ELR (cell line): ENCODE data around the gene FOXK1.

Source experiments
- DNase-seq: peaks from one replicate; pipeline ENCODE4 v3.0.0-alpha.2; 2015; ENCODE audit warnings: low read depth

FOXK1 gene

GRCh38 chr7:4722960-4723630 is 41.0 kb downstream of the FOXK1 start:
- no peak for DNase-seq

GRCh38 chr7:4724648-4725013 is 42.5 kb downstream of the FOXK1 start:
- DNase-seq, result peak; percentile 66

GRCh38 chr7:4725014-4725849 is 43.1 kb downstream of the FOXK1 start:
- DNase-seq, result peak; percentile 88

GRCh38 chr7:4725850-4726450 is 43.9 kb downstream of the FOXK1 start:
- no peak for DNase-seq

GRCh38 chr7:4726566-4726965 is 44.5 kb downstream of the FOXK1 start:
- DNase-seq, result no peak

- no peak for DNase-seq
Observed at GRCh38 chr7:4727914-4728705, 46.0 kb downstream of the FOXK1 start.

- no peak for DNase-seq
Observed at GRCh38 chr7:4729266-4729665, 47.2 kb downstream of the FOXK1 start.

- no peak for DNase-seq
Observed at GRCh38 chr7:4730276-4730675, 48.2 kb downstream of the FOXK1 start.

GRCh38 chr7:4730971-4731370 is 48.9 kb downstream of the FOXK1 start:
- DNase-seq, result no peak

- DNase-seq, result no peak
Observed at GRCh38 chr7:4731803-4732202, 49.7 kb downstream of the FOXK1 start.

GRCh38 chr7:4733936-4734528 is 51.9 kb downstream of the FOXK1 start:
- no peak for DNase-seq

- no peak for DNase-seq
Observed at GRCh38 chr7:4734587-4735345, 52.7 kb downstream of the FOXK1 start.

GRCh38 chr7:4737300-4737699 is 55.2 kb downstream of the FOXK1 start:
- DNase-seq, result no peak

GRCh38 chr7:4738711-4739527 is 56.8 kb downstream of the FOXK1 start:
- peak; percentile 96 for DNase-seq

- no peak for DNase-seq
Observed at GRCh38 chr7:4739528-4739992, 57.5 kb downstream of the FOXK1 start.

GRCh38 chr7:4740796-4741195 is 58.7 kb downstream of the FOXK1 start:
- no peak for DNase-seq

- DNase-seq, result no peak
Observed at GRCh38 chr7:4742051-4742573, 60.0 kb downstream of the FOXK1 start.

- peak; percentile 24 for DNase-seq
Observed at GRCh38 chr7:4742852-4743251, 60.8 kb downstream of the FOXK1 start.

- peak; percentile 98 for DNase-seq
Observed at GRCh38 chr7:4744391-4745264, 62.5 kb downstream of the FOXK1 start.
